NCI-H69 (cell line): ENCODE measurements around the gene ZNF439.
"Not testable (repeated sequence)": the region's sequence is repeated elsewhere in the genome, so short reads cannot be mapped to it uniquely, and the experiment has no call there.

ENCODE experiments used
- DNase-seq: peaks from one replicate; lab custom pipeline; 2025; lab: John Stamatoyannopoulos, UW

The ZNF439 gene

DNA sequence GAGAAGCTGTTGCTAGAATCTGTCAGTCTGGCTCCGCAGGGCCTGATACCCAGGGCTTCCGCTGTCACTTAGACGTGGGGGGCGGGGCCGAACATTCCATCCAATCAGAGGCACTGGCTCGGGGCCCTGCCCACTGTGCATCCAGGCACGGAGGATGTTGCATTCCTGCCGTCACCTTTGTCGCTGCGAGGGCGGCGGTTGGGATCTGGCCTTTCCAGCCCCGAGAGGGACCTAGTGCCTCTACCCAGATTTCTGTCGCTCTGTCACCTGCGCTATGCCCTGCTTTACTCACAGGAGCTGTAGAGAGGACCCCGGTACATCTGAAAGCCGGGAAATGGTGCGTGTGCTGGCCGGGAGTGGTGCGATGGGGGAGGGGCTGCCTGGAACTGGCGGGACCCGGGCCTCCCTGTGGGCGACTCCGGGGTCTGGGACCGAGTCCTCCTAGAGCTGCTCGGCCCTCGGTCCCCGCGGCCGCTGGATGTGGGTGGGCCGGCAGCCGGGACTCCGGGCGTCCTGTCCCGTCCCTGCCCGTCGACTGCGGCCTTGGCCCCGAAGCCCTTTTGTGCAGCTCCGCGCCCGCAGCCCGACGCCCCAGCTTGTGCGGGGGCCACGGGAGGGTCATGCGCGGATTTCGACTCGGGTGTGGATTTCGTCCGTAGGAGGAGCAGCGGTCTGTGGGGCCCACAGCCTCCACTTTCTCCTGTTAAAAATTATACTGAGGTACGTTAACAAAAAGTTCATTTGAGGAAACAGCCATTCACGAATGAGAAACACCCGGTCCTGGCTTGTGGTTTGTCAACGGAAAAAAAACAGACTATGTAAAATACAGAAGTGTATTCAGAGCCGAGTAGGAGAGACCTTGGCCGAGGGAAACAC lies at the start of gene ZNF439:
ZNF439 (plus strand) TSS at position 133 of the 876 bp plus-strand sequence; CDS start at position 275, 142 bp downstream.
- DNase-seq: peak; percentile 94

DNA sequence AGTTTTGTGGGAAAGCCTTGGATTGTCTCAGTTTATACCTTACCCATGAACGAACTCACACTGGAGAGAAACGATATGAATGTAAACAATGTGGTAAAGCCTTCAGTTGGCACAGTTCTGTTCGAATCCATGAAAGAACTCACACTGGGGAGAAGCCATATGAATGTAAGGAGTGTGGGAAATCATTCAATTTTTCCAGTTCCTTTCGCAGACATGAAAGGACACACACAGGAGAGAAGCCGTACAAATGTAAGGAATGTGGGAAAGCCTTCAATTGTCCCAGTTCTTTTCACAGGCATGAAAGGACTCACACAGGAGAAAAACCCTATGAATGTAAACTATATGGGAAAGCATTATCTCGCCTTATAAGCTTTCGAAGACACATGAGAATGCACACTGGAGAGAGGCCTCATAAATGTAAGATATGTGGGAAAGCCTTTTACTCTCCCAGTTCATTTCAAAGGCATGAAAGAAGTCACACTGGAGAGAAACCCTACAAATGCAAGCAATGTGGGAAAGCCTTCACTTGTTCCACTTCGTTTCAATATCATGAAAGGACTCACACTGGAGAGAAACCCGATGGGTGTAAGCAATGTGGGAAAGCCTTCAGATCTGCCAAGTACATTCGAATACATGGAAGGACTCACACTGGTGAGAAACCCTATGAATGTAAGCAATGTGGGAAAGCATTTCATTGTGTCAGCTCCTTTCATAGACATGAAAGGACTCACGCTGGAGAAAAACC lies 42.0 kb upstream of the ZNF439 start:
- DNase-seq: no peak

DNA sequence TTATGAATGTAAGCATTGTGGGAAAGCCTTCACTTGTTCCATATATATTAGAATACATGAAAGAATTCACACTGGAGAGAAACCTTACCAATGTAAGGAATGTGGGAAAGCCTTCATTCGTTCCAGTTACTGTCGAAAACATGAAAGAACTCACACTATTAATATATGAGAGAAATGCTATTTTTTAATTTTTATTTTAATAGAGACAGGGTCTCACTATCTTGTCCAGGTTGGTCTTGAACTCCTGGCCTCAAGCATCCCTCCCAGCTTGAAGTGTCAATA lies 41.5 kb upstream of the ZNF439 start:
- DNase-seq: no peak

DNA sequence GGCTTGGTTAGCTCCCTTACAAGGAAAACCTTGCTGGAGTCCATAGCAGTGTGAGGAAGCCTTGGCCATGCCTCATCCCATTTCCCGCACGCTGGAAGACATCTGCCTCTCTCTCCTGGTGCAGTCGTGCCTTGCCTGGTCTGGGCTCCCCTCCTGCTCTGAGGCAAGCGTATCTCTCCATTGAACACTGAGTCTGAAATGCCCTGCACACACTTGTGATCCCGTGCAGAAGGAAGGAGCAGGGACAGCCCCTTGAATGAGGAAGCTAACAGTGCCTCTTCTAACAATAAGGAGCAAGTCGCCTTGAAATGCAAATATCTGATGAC lies 34.9 kb upstream of the ZNF439 start:
- DNase-seq: no peak

DNA sequence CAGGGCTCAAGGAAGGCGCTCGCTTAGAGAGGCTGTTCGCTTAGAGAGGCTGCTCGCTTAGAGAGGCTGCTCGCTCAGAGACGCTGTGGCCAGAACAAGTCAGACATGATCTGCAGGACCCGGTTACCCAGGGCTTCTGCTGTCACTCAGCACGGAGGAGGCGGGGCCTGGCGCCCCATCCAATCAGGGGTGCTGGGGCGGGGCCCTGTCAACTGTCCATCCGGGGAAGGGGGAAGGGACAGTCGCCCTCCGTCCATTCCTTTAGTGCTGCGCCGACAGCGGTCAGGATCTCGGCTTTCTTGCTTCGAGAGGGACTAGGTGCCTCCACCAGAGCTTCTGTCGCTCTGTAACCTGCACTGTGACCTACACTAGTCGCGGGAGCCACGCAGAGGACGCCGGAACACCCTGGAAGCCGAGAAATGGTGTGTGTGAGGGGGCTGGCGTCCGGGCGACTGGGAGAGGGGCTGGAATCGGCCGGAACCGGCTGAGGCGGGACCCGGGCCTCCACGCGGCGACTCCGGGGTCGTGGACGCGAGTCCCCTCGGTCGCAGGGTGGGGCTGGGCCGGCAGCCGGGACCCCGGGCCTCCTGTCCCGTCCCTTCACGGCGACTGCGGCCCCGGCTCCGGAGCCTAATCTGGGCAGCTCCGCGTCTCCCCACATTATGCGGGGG lies 34.4 kb upstream of the ZNF439 start, which contains the start of gene ZNF440:
ZNF440 (plus strand) TSS at position 245 of the 671 bp plus-strand sequence; CDS start at position 420, 175 bp downstream.
- DNase-seq: peak; percentile 97

DNA sequence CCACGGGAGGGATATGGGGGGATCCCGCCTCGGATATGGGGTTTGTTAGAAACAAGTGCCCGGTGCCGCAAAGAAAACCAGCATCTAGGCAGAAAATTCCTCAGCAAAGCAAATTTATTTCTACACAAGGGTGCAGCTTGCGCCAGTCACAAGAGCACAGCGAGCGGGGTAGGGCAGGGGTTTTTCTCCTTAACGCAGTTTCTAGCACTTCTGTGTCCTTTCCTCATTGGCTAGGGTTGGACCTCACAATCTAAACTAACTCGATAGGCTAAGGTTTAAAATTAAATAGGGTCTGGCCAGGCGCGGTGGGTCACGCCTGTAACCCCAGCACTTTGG lies 33.9 kb upstream of the ZNF439 start:
- DNase-seq: peak; percentile 50

DNA sequence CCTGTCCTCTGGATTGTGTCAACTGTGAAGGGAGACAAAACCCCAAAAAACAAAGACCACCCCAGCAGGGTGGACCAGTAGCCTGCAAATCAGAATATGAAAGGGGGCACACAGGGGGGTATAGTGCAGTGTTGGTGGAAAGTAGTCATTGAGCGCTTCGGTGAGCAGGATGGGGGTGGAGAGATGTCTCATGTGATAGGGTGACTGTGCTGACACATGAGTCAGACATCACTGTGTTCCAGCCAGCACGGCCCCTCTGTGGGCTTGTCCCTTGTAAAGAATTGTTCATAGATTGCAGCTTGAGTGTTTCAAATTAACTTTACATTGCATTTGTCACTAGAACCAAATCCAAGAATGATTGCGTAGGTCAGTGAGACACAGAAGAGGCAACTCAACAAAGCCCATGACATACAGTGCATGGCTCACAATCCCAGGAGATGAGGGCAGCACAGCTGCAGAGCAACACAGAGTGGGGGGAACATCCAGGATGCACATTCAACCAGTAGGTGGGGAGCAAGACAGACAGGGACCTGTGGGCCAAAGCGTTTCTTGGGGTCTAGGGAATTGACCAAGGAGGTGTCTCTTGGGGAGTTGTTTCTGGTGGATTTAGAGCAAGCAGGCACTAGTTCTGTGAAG lies 26.9 kb upstream of the ZNF439 start:
- DNase-seq: no peak

DNA sequence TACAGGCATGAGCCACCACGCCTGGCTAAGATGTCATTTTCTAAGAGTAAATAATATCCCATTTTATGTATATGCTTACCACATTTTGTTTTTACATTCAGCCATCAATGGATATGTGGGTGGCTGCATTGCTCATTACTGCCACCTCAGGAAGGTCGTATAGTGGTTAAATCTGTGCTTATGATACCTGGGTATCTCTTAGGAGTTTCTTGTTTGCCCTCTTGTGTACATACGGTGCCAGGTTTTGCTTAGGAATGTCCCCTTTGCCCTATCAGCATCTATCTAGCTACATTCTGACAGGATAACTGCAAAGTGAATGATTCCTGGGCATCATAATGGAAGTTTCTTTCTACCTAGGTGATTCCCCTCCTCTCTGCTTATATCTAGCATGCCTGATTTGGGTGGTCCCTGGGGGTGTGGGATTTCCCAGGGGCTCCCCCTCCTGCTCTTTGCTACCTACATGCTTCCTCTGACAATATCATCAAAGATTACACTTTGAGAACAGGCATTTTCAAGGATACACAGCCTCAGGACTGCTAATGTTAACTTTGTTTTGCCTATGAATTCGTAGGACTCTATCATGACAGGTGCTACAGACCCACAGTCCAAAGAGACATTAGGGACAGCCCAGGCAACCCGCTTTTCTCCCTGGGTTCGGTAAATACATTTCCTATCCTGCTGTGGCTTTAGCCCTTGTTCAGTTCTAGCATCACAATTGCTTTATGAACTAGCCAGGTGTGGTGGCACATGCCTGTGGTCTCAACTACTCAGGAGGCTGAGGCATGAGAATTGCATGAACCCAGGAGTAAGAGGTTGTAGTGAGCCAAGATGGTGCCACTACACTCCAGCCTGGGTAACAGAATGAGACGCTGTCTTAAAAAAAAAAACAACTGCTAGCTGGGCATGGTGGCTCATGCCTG lies 19.3 kb upstream of the ZNF439 start:
- DNase-seq: not testable (repeated sequence)

DNA sequence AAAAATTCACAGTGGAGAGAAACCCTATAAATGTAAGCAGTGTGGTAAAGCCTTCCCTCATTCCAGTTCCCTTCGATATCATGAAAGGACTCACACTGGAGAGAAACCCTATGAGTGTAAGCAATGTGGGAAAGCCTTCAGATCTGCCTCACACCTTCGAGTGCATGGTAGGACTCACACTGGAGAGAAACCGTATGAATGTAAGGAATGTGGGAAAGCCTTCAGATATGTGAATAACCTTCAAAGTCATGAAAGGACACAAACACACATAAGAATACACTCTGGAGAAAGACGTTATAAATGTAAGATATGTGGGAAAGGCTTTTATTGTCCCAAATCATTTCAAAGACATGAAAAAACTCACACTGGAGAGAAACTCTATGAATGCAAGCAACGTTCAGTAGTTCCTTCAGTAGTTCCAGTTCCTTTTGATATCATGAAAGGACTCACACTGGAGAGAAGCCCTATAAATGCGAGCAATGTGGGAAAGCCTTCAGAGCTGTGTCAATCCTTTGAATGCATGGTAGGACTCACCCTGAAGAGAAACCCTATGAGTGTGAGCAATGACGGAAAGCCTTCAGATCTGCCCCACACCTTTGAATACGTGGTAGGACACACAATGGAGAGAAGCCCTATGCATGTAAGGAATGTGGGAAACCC lies 16.1 kb upstream of the ZNF439 start:
- no peak for DNase-seq

DNA sequence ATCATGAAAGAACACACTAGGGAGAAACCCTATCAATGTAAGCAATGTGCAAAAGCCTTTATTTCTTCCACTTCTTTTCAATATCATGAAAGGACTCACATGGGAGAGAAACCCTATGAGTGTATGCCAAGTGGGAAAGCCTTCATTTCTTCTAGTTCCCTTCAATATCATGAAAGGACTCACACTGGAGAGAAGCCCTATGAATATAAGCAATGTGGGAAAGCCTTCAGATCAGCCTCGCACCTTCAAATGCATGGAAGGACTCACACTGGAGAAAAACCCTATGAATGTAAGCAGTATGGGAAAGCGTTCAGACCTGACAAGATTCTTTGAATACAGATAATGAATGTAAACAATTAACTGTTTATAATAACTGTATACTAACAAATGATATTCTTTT lies 15.0 kb upstream of the ZNF439 start:
- DNase-seq: no peak

DNA sequence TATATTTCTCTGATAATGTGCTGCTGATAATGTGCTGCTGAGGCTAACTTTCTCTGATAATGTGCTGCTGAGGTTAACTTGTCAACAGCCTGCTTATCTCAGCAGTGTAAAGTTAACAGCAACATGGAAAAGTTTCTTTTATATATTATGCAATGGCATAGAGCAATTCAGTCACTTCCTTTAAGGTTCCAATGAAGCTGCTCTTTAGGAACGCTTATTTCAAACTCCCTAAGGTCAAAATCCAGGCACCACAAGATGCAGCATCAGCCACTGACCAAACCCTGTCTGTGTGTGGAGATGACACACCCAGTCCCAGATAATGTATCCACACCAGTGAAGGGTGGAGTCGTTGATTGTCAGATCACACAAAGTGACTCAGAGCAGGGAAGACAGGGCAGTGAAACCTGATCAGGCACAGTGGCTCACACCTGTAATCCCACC lies 12.9 kb upstream of the ZNF439 start:
- not testable (repeated sequence) for DNase-seq

DNA sequence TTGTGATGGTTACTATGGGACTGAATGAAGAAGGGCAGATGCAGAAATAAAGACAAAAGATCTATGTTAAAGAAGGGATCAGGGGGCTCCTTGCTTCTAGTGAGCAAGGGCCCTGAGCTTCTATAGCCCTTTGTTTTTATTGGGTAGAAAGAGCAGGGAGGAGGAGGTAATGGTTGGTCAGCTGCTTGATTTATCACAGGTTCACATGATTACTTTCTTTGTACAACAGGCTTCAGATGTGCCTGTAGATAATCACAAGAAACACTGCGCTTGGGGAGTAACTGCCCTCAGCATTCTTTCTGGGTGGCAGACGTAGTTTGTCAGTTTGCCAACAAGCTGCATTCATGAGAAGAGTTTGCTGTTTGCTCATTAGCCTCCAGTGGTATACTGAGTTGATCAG lies 4.8 kb upstream of the ZNF439 start:
- no peak for DNase-seq

DNA sequence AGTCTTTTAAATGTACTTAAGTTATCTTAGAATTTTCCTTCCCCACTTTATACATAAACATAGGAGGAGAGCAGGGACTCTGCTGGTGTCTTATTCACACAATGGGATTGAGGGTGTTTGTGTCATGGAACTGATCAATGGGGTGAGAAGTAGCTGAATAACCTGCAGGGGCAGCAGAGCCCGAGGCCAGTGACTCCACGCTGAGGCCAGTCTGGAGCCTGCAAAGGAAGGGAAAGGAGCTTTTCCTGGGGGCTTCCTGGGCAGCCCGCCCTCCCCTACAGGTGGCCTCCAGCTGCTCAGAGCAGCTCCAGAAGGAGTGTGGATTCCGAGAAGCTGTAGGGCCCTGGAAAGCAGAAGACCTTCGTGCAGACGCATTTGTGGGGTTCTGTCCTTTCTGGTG lies 911 bp upstream of the ZNF439 start:
- peak; percentile 7 for DNase-seq

DNA sequence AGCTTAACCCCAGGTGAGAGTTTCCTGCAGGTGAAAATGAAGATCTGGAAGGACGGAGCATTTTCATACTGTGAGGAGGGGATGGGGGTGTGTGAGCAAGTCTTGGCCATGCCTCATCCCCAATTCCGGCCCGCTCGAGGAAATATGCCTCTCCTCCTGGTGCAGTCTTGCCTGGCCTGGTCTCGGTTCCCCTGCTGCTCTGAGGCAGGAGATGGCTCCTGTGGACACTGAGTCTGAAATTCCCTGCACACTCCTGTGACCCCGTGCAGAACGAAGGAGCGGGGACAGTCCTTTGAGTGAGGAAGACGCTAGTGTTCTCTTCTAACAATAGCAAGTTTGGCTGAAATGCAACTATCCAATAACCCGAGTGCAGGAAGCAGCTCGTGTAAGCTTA lies 329 bp upstream of the ZNF439 start:
- DNase-seq: no peak

DNA sequence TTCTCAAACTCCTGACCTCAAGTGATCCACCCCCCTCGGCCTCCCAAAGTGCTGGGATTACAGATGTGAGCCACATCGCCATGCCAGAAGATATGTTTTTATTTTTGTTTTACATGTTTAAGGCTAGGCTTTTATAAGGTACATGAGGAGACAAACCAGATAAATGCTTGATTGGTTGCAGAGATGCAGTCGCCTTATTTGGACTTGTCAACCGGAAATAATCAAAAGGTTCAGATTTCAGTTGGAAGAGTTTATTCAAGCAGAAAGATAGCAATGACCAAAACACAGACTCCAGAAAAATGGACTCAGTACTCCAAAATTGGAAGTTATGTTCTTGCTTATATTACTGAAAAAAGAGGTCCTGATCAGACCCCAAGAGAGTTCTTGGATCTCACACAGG lies 1.8 kb downstream of the ZNF439 start:
- DNase-seq: not testable (repeated sequence)

DNA sequence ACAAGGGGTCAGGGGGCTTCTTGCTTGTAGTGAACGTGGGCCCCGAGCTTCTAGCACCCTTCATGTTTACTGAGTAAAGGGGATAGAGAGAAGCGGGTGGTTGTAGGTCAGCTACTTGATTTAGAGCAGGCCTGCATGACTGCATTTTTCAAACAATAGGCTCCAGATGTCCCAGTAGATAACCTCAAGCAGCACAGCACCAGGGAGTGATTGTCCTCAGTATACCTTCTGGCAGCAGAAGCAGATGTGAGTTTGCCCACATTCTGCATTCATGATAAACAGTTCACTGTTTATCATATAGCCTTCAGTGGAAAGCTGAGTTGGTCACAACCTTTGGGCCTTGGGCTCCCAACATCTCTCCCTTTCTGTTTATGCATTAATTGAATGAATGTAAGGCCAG lies 4.8 kb downstream of the ZNF439 start:
- no peak for DNase-seq

DNA sequence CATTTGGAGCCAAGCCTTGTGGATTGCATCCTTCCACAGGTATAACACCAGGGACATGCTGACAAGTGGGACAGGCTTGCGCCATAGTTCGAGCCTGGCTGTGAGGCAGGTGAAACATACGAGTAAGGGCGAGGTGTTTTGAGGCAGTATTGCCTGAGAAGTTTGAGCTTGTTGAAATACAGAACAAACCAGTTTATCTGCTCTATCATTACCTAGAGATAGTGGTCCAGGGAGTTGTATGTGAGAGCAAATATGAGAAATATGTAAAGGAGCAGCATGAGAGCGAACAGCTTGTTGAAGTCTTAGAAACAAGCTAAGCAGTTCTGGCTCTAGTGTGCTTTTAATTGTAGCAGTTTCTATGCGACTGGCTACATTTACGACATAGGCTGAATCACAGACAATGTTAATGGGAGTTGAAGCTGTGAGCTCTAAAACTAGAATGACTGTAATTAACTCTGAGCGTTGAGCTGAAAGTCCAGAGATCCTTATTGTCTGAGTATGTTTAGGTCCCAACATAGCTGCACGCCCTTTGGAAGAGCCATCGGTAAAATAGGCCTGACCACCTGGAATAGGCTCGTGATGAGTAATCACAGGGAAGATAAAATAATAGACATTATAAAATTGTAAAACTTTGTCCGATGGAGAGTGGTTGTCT lies 8.2 kb downstream of the ZNF439 start:
- DNase-seq: no peak

DNA sequence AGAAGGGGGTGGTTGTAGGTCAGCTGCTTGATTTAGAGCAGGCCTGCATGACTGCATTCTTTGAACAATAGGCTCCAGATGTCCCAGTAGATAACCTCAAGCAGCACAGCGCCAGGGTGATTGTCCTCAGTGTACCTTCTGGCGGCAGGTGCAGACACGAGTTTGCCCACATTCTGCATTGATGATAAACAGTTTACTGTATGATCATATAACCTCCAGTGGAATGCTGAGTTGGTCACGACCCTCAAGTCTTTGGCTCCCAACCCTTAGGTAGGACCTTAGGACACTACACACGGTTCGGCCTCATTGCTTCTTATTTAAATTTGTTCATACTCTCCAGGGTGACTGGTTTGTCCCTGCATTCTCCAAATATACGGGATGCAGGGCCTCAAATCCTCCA lies 12.2 kb downstream of the ZNF439 start:
- no peak for DNase-seq

DNA sequence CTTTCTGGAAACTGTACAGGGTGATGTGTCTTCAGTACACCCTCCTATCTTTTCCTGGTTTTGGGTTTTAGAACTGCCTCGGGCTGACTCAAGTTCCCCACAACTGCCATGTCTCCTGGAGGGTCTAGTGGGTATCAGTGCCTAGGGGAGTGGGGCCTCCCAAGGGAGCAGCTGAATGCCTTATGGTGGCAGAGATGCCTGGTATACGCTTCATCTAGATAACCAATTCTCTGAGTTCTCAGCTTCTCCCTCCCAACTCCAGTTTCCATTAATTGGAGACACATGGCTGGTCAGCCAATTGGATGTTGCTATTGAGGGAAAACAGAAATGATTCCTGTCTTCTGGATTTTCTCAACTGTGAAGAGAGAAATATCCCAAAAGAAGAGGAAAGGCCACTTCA lies 12.8 kb downstream of the ZNF439 start:
- no peak for DNase-seq

DNA sequence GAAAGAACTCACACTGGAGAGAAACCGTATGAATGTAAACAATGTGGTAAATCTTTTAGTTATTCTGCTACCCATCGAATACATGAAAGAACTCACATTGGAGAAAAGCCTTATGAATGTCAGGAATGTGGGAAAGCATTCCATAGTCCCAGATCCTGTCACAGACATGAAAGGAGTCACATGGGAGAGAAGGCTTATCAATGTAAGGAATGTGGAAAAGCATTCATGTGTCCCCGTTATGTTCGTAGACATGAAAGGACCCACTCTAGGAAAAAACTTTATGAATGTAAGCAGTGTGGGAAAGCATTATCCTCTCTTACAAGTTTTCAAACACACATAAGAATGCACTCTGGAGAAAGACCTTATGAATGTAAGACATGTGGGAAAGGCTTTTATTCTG lies 19.2 kb downstream of the ZNF439 start:
- DNase-seq: not testable (repeated sequence)
